HG02588 (cell line): ENCODE data around the gene TAF15.

Experiments
- ATAC-seq: cut with Tn5 transposase; IDR thresholded peaks from one replicate; pipeline ENCODE4 v1.9.1; 2021; ENCODE audit warnings: mild to moderate bottlenecking, moderate library complexity; ENCODE audit not compliant: unreplicated experiment

TAF15 gene

DNA sequence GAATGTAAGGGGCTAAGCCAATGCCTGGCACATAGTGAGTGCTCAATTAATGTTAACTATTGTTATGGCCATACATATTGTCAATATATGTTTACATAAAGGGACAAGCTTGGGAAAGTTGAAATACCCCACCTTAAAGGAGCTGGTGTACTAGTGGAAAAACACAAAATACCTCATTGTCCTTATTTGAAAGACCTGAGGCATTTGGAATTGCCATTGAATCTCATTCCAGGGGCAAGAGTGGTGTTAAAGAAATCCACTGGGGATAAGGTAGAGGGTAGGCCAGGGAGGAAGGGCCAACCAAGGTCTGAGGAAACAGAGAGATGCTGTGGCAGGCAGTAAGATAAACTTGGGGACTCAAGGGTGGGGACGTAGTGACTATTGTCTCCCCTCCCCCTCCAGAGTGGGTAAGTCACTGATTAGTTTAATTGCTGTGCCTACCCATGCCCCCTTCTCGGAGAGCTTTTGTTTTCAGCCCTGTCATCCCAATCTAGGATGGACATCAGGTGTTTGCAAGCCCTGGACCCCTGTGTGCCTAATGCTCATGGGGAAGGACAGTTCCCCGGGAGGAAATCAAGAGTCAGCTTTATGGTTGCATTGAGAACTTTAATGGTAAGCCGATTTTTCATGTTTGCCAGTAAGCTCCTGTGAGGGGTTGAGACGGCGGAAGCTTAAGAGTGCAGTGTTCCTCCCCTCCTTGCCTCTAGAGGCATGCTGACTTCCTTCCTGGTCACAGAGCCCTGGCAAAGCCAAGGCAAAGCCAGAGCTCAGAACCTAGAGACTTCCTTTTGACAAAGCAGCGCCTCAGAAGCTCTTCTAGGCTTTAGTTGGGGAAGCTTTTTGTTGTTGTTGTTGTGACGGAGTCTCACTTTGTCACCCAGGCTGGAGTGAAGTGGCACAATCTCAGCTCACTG lies 61.9 kb downstream of the TAF15 start:
- ATAC-seq, result no peak

DNA sequence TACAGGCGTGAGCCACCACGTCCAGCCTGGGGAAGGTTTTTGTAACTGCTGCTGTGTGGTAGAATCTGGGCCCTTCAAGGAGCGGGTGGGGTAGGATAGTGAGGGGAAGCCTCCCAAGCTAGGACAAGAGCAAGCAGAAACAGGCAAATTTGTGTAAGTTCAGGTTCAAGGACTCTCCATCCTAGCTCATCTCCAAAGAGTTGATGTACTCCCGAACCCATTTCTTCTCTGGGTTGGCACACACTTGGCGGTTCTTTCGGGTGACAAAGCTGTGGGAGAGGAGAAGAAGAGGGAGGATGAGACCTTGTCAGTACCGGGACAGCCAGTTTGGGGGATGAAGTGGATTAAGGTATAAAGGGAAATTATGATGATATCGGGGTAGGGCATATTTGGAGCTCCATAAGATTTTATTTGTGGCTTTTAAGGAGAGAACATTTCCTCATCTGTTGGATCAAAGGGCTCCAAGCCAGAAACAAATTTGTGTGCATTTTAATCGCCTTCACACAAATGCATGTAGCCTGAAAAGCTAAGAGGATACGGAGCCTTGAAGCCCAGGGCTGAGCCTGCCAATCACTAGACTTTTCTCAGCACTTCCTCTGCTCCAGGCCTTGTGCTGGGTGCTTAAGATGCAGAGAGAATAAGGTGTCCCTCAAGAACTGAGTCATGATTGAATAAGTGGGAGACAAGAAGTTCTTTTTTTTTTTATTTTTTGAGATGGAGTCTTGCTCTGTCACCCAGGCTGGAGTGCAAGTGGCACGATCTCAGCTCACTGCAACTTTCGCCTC lies 63.1 kb downstream of the TAF15 start:
- no peak for ATAC-seq

DNA sequence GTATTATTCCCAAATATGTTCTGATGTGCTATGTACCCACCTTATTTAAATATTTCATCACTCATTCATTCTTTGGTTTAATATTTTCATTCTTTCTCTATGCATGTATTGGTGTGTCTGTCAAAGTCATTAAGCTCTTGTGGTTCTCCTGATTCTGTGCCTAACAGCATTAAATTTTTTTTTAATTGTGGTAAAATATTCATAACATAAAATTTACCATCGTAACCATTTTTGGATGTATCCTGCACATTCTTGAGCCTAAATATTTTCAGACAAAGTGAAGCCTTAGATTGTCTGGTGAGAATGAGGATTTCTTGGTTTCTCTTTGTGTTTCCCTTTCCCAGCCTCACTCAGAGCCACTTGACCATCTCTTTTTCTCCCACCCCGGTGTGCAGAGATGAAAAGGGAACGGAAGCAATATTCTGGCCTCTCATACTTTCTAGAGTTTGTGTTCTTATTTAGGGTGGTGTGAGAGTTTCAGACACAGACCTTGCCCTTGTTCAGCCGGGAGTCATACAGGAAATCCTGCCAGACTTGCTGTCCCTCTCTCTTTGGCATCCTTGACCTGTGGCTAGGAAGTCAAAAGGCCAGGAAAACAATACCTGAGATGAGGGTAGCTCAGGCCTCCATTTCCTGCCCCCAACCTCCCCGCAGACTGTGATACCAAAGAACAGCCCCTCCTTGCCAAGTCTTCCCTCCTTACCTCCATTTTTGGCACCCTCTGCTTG lies 66.0 kb downstream of the TAF15 start:
- ATAC-seq, result no peak

DNA sequence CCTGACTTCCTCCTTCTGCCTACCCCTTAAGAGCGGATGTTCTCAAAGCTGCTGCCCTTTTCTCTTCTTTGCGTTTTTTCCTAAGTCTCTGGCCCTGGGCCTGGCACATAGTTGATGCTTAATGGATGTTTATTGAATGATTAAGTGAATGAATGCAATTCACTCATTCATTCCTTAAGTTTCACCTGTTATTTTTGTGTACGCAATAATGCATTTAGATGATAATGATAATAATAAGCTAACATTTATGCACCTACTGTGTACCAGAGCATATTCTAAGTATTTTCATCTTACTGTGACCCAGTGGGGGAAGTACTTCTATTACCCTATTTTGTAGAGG lies 66.5 kb downstream of the TAF15 start:
- ATAC-seq, result no peak

DNA sequence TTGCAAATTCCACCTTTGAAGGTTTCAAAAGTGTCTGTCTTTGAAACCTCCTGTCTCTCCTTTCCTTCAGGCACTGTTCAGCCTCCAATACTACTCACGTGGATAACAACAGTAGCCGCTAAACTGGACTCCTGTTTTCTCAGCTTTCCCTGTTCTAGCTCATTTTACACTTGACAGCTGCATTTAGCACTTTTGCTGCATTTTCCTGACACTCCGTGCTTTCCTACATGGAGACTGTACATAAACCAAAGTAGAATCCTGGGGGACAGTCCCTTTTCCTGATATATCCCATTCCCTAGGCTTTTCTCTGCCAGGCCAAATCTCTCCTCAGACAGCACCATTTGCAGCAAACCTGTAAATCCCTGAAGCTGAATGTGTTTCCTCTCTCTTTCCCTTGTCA lies 67.2 kb downstream of the TAF15 start:
- no peak for ATAC-seq

DNA sequence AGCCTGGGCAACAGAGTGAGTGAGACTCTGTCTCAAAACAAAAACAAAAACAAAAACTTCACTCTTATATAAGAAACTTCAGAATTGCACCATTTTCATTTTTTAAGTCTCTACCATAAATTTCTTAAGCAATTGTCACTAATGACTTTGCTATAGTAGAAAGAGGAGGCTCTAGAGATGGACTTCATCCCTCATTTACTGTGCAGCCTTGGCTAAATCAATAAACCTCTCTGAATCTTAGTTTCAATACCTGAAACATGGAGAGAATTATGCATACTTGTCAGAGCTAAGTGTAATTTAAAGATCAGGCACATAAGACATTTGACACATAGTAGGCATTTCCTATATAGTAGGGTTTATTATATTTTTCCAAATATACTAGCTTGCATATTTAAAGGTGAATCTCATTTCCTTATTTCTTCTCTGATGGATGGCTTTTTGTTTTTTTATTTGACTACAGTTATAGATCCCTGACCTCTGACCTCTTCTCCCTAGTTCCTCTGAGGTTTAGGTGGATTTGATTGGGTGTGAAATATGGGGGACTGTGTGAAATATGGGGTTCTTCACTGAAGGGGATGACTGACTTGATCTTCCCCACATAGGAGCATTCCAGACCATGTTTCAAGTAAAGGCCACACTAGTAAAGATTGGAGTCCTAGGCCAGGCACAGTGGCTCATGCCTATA lies 68.2 kb downstream of the TAF15 start:
- no peak for ATAC-seq

DNA sequence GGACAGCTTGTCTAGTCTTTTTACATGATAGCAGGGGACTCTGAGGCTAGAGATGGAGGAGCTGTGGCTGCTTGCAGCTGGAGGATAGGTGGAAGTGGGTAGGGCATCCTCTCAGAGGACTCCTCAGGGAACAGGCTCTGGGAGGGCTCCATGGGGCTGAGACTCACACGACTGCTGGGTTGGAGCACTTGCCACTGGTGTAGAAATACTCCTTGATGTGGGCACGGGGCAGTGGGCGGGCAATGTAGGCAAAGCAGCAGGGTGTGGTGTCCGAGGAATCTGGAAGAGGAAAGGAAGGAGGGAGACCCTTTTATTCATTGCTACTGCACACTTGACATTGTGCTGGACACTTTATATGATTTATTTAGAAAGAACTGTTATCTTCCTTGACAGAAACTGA lies 69.1 kb downstream of the TAF15 start:
- no peak for ATAC-seq

DNA sequence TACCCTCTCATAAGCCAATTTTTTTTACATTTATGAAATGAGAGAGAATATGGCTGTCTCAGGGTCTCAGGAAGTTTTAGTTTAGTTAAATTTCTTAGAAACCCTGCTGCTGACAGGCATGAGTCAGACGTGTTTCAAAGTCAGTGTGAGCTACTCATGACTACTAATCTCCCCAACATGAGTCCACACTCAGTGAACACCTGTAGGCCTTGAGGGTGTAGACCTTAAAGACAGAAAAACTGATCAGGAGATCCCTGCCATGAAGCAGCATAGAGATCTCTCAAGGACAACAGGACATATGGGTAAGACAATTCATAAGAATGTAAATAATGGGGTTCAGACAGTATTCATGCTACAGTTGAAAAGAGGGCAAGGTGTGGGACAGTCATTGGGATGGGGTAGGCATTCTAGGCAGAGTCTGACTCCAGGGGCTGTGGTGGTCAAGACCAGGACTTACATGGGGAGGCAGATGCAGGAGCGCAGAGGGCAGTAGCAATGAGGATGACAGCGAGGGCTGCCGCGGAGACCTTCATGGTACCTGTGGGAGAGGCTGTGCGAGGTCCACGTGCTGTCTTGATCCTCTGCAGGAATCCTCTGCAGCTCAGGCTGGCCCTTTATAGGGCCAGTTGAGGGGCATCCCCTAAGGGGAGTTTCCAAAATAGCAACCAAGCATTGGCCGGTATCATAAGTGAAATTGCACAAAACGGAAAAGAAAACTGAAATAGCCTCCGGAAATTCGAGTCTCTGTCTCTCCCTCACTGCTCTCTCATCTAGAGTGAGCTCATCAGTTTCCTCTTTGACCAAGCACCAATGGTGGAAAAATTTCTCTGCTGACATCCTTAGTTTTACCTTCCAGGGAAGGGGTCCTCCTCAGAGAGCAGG lies 70.7 kb downstream of the TAF15 start, which contains the start of gene CCL5:
Gene CCL5, minus strand, starts transcription at position 588 of the 882 bp plus-strand sequence.
- peak; percentile 94 for ATAC-seq

DNA sequence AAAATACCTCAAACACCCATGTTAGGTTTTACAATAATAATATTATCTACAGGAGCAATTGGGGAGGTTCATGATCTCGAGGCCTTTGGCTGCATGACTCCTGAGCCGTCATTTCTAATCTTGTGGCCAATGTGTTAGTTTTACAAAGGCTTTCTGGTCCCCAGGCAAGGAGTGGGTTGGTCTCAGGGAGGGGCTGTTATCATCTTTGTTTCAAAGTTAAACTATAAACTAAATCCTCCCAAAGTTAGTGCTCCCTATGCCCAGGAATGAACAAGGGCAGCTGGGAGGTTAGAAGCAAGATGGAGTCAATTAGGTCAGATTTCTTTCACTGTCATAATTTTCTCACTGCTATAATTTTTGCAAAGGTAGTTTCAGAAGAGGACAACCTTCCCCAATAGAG lies 80.0 kb downstream of the TAF15 start:
- no peak for ATAC-seq

DNA sequence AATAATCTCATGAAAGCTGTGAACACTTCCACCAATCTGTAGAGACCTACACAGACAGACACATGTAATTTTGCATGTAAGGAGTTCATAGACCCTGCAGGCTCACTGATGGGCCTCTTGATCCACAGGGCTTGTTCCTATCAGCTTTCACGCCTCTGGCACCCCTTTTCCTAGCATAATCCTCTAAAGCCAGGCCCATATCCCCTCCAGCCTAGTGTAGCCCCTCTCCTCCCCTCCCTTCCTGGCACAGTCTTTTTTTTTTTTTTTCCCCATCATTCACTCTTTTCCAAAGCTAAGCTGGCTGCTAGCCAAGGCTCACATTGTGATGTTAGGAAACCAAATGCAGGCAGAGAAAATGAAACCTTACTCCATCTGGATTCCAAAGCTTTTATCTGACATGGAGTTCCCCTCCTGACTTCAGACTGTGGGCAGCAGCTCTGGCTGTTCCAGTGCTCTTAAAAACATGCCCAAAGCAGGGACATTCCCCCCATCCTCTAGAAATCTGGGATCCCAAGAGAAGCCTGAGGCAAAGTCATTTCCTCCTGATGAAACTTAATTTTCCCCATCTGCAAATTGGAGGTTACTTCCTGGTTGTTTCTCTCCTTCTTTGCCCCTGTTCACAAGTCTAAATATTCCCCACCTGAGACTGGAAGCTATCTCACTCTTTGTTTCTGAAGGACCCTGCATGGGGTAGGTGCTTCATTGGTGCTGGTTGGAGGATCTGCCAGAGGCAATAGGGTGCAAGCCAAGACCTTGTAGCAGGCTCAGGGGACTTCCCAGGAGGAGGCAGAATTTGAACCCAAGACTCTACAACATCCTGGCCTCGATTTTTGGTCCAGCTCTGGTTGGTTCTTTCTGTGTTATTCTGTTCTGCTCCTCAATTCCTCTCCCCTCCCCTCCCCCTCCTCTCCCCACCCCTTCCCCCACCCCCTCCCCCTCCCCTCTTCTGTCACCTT lies 80.8 kb downstream of the TAF15 start:
- ATAC-seq, result no peak

DNA sequence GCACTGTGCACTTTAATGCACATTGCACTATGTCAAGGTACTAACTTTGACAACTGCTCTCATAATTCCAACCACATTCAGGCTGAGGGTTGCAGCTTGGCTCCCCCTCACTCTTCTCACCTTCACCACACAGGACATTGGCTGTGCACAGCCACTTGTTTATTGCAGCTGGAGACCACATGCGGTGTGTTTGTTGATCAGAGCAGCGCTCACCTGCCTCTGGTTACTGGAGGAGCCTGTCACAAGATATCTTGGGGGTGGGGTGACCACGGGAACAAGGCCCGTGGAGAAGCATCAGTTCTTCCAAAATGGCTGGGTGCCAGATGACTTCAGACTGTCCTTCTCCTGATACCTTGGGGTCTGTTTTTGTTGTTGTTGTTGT lies 81.5 kb downstream of the TAF15 start:
- no peak for ATAC-seq

DNA sequence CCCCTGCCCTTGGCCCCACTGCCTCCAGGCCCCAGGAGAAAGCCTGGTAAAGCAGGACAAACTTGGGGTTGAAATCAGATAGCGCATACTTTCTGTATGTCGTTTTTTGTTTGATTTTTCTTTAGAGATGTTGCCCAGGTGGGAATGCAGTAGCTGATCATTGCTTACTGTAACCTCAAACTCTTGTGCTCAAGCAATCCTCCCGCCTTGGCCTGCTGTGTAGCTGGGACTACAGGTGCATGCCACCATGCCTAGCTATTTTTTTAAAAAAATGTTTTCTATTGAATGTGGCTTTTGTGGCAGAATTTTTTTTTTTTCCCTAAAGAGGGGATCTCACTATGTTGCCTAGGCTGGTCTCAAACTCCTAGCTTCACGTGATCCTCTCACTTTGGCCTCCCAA lies 82.0 kb downstream of the TAF15 start:
- no peak for ATAC-seq

DNA sequence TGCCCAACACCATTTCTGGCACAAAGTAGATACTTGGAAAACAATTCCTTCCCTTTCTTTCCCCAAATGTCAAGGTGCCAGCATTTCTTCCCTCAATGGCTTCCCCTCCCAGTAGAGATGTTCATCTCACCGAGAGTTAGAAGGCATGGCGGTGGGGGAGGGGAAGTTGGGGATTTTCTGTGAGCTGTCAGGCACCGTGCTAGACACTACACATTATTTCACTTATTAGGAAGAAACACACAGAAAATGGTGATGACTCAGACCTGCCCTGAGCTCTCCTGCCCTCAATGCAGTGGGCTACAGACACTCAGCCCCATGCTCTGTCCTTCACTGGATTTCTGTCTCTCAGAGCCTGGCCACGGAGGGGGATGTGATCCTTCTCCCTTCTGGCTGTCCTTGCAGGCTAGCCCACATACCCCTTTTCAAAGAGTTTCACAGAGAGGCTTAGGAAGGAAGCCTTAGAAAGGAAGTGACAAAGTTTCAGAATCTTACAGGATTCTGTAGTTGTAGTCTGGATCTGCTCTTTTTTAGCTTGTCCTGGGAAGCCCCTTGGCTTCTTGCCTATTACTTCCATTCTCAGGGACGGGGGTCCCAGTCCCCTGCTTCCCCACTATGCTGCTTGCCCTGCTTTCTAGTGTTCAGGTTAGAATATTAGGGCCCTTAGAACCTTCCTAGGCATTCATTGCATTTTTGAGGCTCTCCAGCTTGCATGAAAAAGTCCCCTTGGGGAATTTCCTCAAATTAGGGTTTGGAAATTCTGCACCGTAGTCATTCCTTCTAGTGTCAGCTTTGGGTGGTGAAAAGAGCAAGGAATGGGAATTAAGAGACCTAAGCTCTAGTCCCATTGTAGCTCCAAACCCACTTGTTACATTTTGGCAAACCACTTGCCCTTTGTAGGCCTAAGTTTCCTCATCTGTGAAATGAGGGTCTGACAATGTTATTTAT lies 83.1 kb downstream of the TAF15 start:
- ATAC-seq, result no peak

DNA sequence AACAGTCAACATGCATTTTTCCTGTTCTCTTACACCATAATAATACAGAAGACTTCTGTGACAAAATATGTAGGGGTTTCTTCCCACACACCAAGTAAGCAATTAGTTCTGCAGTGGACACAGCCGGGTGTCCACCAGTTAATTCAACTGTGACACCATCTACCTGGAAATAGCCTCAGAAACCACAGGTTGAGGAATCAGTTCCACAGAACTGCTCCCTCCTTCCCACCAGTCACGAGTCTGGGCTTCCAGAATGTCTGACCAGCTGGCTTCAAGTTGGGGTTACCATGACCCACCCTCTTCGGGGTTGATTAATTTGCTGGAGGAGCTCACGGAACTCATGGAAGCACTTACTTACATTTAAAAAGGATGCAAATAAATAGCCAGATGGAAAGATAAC lies 84.5 kb downstream of the TAF15 start:
- no peak for ATAC-seq

DNA sequence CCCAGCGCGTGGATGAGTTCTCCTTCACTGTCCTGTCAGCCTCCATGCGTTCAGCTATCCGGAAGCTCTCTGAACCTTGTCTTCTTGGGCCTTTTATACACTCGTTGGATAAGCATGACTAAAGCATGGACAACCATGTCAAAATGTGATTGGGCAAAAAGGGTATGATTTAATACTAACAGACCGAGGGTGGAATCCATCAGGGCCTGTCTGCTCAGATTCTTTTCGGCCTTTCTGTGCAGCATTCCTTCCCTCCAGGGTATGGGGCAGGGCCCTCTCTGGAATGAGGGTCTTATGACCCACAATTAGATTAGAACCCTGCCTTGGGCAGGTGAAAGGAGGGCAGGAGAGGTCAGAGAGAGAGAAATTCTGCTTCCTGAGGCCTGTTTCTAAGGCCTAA lies 84.9 kb downstream of the TAF15 start:
- ATAC-seq, result no peak

DNA sequence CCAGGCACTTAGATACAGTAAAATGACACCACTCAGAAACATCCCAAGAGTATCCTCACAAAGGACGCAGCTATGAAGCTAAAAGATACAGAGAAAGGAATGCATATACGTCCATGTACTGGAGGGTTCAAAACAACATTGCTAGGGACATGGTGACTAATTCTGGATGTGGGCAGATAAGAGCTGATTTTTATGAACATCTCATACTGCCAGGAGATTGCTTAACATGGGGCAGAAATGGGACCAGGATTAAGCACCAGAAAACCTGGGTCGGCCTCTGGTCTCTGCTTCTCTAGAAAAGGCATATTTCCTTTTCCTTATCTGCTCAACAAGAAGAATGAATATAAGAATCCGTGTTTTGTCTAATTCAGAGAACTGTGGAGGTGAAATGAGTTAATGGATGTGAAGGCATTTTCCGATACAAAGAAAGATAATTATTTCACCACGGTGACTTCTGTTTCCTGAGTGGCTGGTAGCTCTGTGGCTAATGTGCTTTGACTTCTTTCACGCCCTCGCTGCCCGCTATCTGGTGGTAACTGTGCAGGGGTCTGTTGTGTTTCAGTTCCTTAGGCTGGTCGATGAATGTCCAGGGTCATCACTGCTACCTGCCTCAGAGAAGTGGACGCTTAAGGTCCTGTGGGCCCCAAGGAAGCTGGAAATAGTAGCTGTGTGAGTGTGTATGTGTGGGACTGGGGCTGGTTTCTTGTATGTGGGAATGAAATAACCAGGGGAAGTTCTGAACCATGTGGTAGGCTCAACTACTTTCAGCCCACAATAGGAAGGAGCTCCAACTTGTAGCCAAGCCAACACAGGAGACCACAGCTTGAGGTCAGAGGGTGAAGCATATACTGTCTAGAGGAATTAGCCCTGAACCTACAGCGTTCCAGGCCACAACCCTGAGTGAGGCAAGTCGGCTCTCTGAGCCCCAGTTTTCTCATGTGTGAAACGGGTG lies 86.6 kb downstream of the TAF15 start:
- no peak for ATAC-seq
